Activated B cell treated with CpG ODN at 0.5 μM for 24 hours (primary cell): ENCODE measurements around the gene VSNL1. TPM values are rescaled to one million over a fixed set of nuclear protein-coding genes. Genes with fewer than 3 reads are reported as not detected.

ENCODE experiments used
- ATAC-seq: fragments of 200-7000 bp; cut with Tn5 transposase; one replicate; pipeline ENCODE4 v1.10.0; 2021; ENCODE audit warnings: low read depth, mild to moderate bottlenecking, moderate library complexity
- CTCF ChIA-PET: fragments of 350-600 bp; sonication (Branson Sonifier 250); formaldehyde crosslinking; loops from one replicate; lab custom pipeline; 2021; ENCODE audit warnings: antibody characterized with exemption; lab: Charles Lee
- POLR2A ChIA-PET: fragments of 350-600 bp; sonication (Branson Sonifier 250); formaldehyde crosslinking; loops from one replicate; lab custom pipeline; 2021; ENCODE audit warnings: antibody characterized with exemption; lab: Charles Lee
- DNase-seq: peaks from one replicate; pipeline ENCODE4 v3.0.0; 2022
- H3K27ac Mint-ChIP-seq: one replicate; pipeline ENCODE4 v1.8.0; 2020; ENCODE audit warnings: mixed read lengths
- H3K27me3 Mint-ChIP-seq: one replicate; pipeline ENCODE4 v1.8.0; 2021; ENCODE audit warnings: mixed read lengths
- H3K36me3 Mint-ChIP-seq: one replicate; pipeline ENCODE4 v1.8.0; 2021; ENCODE audit warnings: low read depth, mixed read lengths
- H3K4me1 Mint-ChIP-seq: one replicate; pipeline ENCODE4 v1.8.0; 2021; ENCODE audit warnings: mixed read lengths
- H3K4me3 Mint-ChIP-seq: one replicate; pipeline ENCODE4 v1.8.0; 2020; ENCODE audit warnings: mild to moderate bottlenecking, mixed read lengths
- H3K9me3 Mint-ChIP-seq: one replicate; pipeline ENCODE4 v1.8.0; 2020; ENCODE audit warnings: mixed read lengths
- CTCF ChIP-seq: fragments of 200-600 bp; IDR thresholded peaks from one replicate; pipeline ENCODE4 v1.8.0; 2022; ENCODE audit warnings: antibody characterized with exemption, mild to moderate bottlenecking
- intact Hi-C: fragments of 100-400 bp; cut with micrococcal nuclease; formaldehyde crosslinking; loops from one replicate; pipeline ENCODE4 v1.15.1; 2024
- total RNA-seq: library from RNA; stranded (reverse); gene quantifications from 2 replicates; pipeline ENCODE4 v1.2.3, GENCODE V29; 2022

Gene VSNL1
- total RNA-seq, 1 donor from 2014 or later: not detected

GRCh38 chr2:17522303-17522702, 18.2 kb upstream of the VSNL1 start:
- DNase-seq (no peak), ATAC-seq (no peak)
- Mint-ChIP-seq H3K4me3 (no peak overlapping the region), H3K27ac (no peak overlapping the region), H3K27me3 (peaks cover 35% of the 10 kb centered on the region), H3K9me3 (no peaks in the 10 kb centered on the region), H3K4me1 (peaks cover 12% of the 10 kb centered on the region), H3K36me3 (no peaks in the 10 kb centered on the region)
- ChIA-PET POLR2A (no interaction called here), CTCF (no interaction called here)
- intact Hi-C loops: no loop called here
- no peak for TF ChIP-seq CTCF

- ChIA-PET CTCF (no interaction called here), POLR2A (no interaction called here)
- no peak for DNase-seq
- ATAC-seq: no peak
- H3K27me3 Mint-ChIP-seq: peaks cover 20% of the 10 kb centered on the region
- H3K4me1 Mint-ChIP-seq: no peaks in the 10 kb centered on the region
- no peaks in the 10 kb centered on the region for H3K9me3 Mint-ChIP-seq
- TF ChIP-seq CTCF: no peak
- no peak overlapping the region for H3K4me3 Mint-ChIP-seq
- intact Hi-C loops: no loop called here
- no peaks in the 10 kb centered on the region for H3K36me3 Mint-ChIP-seq
- H3K27ac Mint-ChIP-seq: no peak overlapping the region
These were observed 10.7 kb upstream of the VSNL1 start for GRCh38 chr2:17529771-17530170.

GRCh38 chr2:17533546-17533945, 7.0 kb upstream of the VSNL1 start:
- Mint-ChIP-seq H3K9me3 (no peaks in the 10 kb centered on the region), H3K27ac (no peak overlapping the region), H3K4me3 (no peak overlapping the region), H3K36me3 (no peaks in the 10 kb centered on the region), H3K27me3 (peaks cover 31% of the 10 kb centered on the region), H3K4me1 (peaks cover 5% of the 10 kb centered on the region)
- POLR2A ChIA-PET: no interaction called here
- TF ChIP-seq CTCF: no peak
- no peak for ATAC-seq
- intact Hi-C loops: no loop called here
- CTCF ChIA-PET: no interaction called here
- DNase-seq: no peak

- ChIA-PET POLR2A (no interaction called here), CTCF (no interaction called here)
- no peak for ATAC-seq
- Mint-ChIP-seq H3K36me3 (no peaks in the 10 kb centered on the region), H3K4me3 (no peak overlapping the region), H3K4me1 (peaks cover 23% of the 10 kb centered on the region), H3K9me3 (no peaks in the 10 kb centered on the region), H3K27me3 (peaks cover 53% of the 10 kb centered on the region), H3K27ac (no peak overlapping the region)
- intact Hi-C loops: no loop called here
- no peak for DNase-seq
- no peak for TF ChIP-seq CTCF
These were observed 4.1 kb upstream of the VSNL1 start for GRCh38 chr2:17536416-17536815.

GRCh38 chr2:17538022-17538843, 2.3 kb upstream of the VSNL1 start:
- Mint-ChIP-seq H3K36me3 (no peaks in the 10 kb centered on the region), H3K27ac (no peak overlapping the region), H3K4me3 (peak overlapping the region; percentile 15), H3K9me3 (no peaks in the 10 kb centered on the region), H3K4me1 (peaks cover 24% of the 10 kb centered on the region), H3K27me3 (peaks cover 60% of the 10 kb centered on the region)
- ATAC-seq (no peak), DNase-seq (no peak)
- POLR2A ChIA-PET: no interaction called here
- intact Hi-C loops: no loop called here
- no peak for TF ChIP-seq CTCF
- CTCF ChIA-PET: no interaction called here
